Right atrium auricular region (tissue), 2 donors: ENCODE results near the gene EMC1. TPM values are rescaled to one million over a fixed set of nuclear protein-coding genes. Genes with fewer than 3 reads are reported as not detected.

Experiments
- DNase-seq: peaks from one replicate; pipeline ENCODE4 v3.0.0-alpha.2; 2019; ENCODE audit warnings: low spot score
- H3K27ac ChIP-seq, 2 donors: fragments of 200-600 bp; sonication (generic); 1 replicate in 1 of 2; 2 replicates in 1 of 2; pipeline ENCODE4 v1.5.1; 2016 to 2019
- H3K27me3 ChIP-seq, 2 donors: fragments of 200-600 bp; sonication (generic); one replicate each; pipeline versions ENCODE4 v1.5.1 to v1.6.0; 2017 to 2019
- H3K36me3 ChIP-seq: fragments of 200-600 bp; sonication (generic); one replicate; pipeline ENCODE4 v1.5.1; 2016
- H3K4me1 ChIP-seq, 2 donors: fragments of 200-600 bp; sonication (generic); one replicate each; pipeline versions ENCODE4 v1.5.1 to v1.6.0; 2017 to 2019
- H3K4me3 ChIP-seq, 2 donors: fragments of 200-600 bp; sonication (generic); 1 replicate in 1 of 2; 2 replicates in 1 of 2; pipeline ENCODE4 v1.5.1; 2017 to 2019; ENCODE audit warnings: mild to moderate bottlenecking in 1 of 2, moderate library complexity in 1 of 2
- H3K9me3 ChIP-seq, 2 donors: fragments of 200-600 bp; sonication (generic); one replicate each; pipeline ENCODE4 v1.5.1; 2019
- CTCF ChIP-seq, 2 donors: fragments of 200-600 bp; sonication (generic); IDR thresholded peaks; one replicate each; pipeline ENCODE4 v1.5.1; 2019; ENCODE audit warnings: antibody characterized with exemption in 2 of 2
- total RNA-seq, 2 donors: library from RNA; depleted of rRNA; stranded (reverse); fragments of >200 nt; gene quantifications; one replicate each; pipeline ENCODE4 v1.1.0, GENCODE V29; 2016

The EMC1 gene
- total RNA-seq, 2 donors from 2014 or later: 30.7 to 36.7 TPM

GRCh38 chr1:19196331-19196730 lies 55.0 kb downstream of the EMC1 start:
- no peak for DNase-seq
- Histone ChIP-seq H3K9me3 (no peaks in the 10 kb centered on the region), H3K36me3 (peaks cover 82% of the 10 kb centered on the region), H3K27me3 (no peaks in the 10 kb centered on the region), H3K4me3 (no peak overlapping the region), H3K27ac (no peak overlapping the region), H3K4me1 (no peaks in the 10 kb centered on the region)
- TF ChIP-seq CTCF (IDR thresholded peaks at IDR 0.05): no peak

- Histone ChIP-seq H3K27ac (no peak overlapping the region), H3K9me3 (no peaks in the 10 kb centered on the region), H3K4me3 (no peak overlapping the region), H3K36me3 (peaks cover 75% of the 10 kb centered on the region), H3K4me1 (no peaks in the 10 kb centered on the region), H3K27me3 (no peaks in the 10 kb centered on the region)
- TF ChIP-seq CTCF (IDR thresholded peaks at IDR 0.05): no peak
- no peak for DNase-seq
These were observed 58.3 kb downstream of the EMC1 start for GRCh38 chr1:19193004-19193403.

GRCh38 chr1:19191811-19192210 lies 59.5 kb downstream of the EMC1 start:
- Histone ChIP-seq H3K4me1 (no peaks in the 10 kb centered on the region), H3K36me3 (peaks cover 72% of the 10 kb centered on the region), H3K27me3 (no peaks in the 10 kb centered on the region), H3K4me3 (no peak overlapping the region), H3K27ac (no peak overlapping the region), H3K9me3 (no peaks in the 10 kb centered on the region)
- no peak for TF ChIP-seq CTCF (IDR thresholded peaks at IDR 0.05)
- no peak for DNase-seq

- no peak for TF ChIP-seq CTCF (IDR thresholded peaks at IDR 0.05)
- H3K9me3 ChIP-seq: no peaks in the 10 kb centered on the region
- no peaks in the 10 kb centered on the region for H3K27me3 ChIP-seq
- H3K4me1 ChIP-seq: no peaks in the 10 kb centered on the region
- DNase-seq: no peak
- H3K27ac ChIP-seq: no peak overlapping the region
- no peak overlapping the region for H3K4me3 ChIP-seq
- H3K36me3 ChIP-seq: peaks cover 75% of the 10 kb centered on the region
These were observed 60.9 kb downstream of the EMC1 start for GRCh38 chr1:19190468-19190867.

- Histone ChIP-seq H3K27ac (no peak overlapping the region), H3K4me1 (no peaks in the 10 kb centered on the region), H3K27me3 (no peaks in the 10 kb centered on the region), H3K9me3 (no peaks in the 10 kb centered on the region), H3K36me3 (peaks cover 77% of the 10 kb centered on the region), H3K4me3 (no peak overlapping the region)
- DNase-seq: no peak
- TF ChIP-seq CTCF (IDR thresholded peaks at IDR 0.05): no peak
These were observed 62.1 kb downstream of the EMC1 start for GRCh38 chr1:19189270-19189669.

- no peaks in the 10 kb centered on the region for H3K4me1 ChIP-seq
- H3K9me3 ChIP-seq: no peaks in the 10 kb centered on the region
- no peak overlapping the region for H3K27ac ChIP-seq
- TF ChIP-seq CTCF (IDR thresholded peaks at IDR 0.05): no peak
- no peak for DNase-seq
- H3K36me3 ChIP-seq: peaks cover 77% of the 10 kb centered on the region
- no peaks in the 10 kb centered on the region for H3K27me3 ChIP-seq
- H3K4me3 ChIP-seq: no peak overlapping the region
These were observed 63.5 kb downstream of the EMC1 start for GRCh38 chr1:19187852-19188251.
